HUES48 (cell line): Measurements from ENCODE around the gene YBEY.

Experiments
- H3K27ac ChIP-seq: one replicate; pipeline ENCODE4 v1.7.0; 2013; ENCODE audit warnings: low read depth, low read length, inconsistent platforms
- H3K27me3 ChIP-seq: 2 replicates; pipeline ENCODE4 v1.6.1; 2013; ENCODE audit warnings: mild to moderate bottlenecking, low read length; ENCODE audit not compliant: control insufficient read depth, insufficient read depth
- H3K36me3 ChIP-seq: 2 replicates; pipeline ENCODE4 v1.6.1; 2013; ENCODE audit warnings: low read length; ENCODE audit not compliant: control insufficient read depth, insufficient read depth
- H3K4me1 ChIP-seq: 2 replicates; pipeline ENCODE4 v1.6.1; 2013; ENCODE audit warnings: mild to moderate bottlenecking, low read length; ENCODE audit not compliant: control insufficient read depth, insufficient read depth
- H3K4me3 ChIP-seq: 2 replicates; pipeline ENCODE4 v1.5.1; 2013; ENCODE audit warnings: mild to moderate bottlenecking, low read depth, low read length
- H3K9ac ChIP-seq: 2 replicates; pipeline ENCODE4 v1.6.1; 2013; ENCODE audit warnings: mild to moderate bottlenecking, low read depth, low read length, moderate library complexity
- H3K9me3 ChIP-seq: 2 replicates; pipeline ENCODE4 v1.6.1; 2013; ENCODE audit warnings: low read length; ENCODE audit not compliant: control insufficient read depth, insufficient read depth

YBEY gene

DNA sequence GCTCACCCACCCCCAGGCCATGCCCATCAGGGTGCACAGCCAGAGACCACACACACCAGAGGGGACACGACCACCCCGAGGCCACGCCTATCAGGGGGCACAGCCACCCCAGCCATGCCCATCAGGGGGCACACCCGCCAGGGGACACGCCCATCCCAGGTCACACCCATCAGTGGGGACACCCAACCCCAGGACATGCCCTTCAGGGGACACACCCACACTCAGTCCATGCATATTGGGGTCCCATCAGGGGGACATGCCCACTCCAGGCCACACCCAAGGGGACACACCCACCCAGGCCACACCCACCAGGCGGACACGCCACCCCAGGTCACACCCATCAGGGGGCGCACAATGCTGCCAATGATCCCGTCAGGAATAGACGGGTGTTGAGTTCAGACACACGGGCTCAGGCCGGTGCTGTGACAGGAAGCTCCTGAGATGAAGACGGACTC lies 21.4 kb upstream of the YBEY start:
- H3K4me1 ChIP-seq = no peaks in the 10 kb centered on the region
- peaks cover 85% of the 10 kb centered on the region for H3K36me3 ChIP-seq
- no peaks in the 10 kb centered on the region for H3K27me3 ChIP-seq
- H3K9me3 ChIP-seq = no peaks in the 10 kb centered on the region
- H3K9ac ChIP-seq = no peak overlapping the region
- no peak overlapping the region for H3K27ac ChIP-seq
- no peak overlapping the region for H3K4me3 ChIP-seq

GRCh38 chr21:46265736-46266525 lies 20.2 kb upstream of the YBEY start:
- H3K4me1 ChIP-seq = no peaks in the 10 kb centered on the region
- H3K27me3 ChIP-seq = no peaks in the 10 kb centered on the region
- H3K4me3 ChIP-seq = no peak overlapping the region
- peaks cover 85% of the 10 kb centered on the region for H3K36me3 ChIP-seq
- no peak overlapping the region for H3K27ac ChIP-seq
- H3K9me3 ChIP-seq = no peaks in the 10 kb centered on the region
- H3K9ac ChIP-seq = no peak overlapping the region

GRCh38 chr21:46266946-46267345 lies 19.2 kb upstream of the YBEY start:
- no peak overlapping the region for H3K4me3 ChIP-seq
- H3K36me3 ChIP-seq = peaks cover 85% of the 10 kb centered on the region
- no peak overlapping the region for H3K27ac ChIP-seq
- no peaks in the 10 kb centered on the region for H3K27me3 ChIP-seq
- no peak overlapping the region for H3K9ac ChIP-seq
- no peaks in the 10 kb centered on the region for H3K4me1 ChIP-seq
- no peaks in the 10 kb centered on the region for H3K9me3 ChIP-seq

- H3K9ac ChIP-seq = no peak overlapping the region
- no peaks in the 10 kb centered on the region for H3K27me3 ChIP-seq
- peaks cover 92% of the 10 kb centered on the region for H3K36me3 ChIP-seq
- no peaks in the 10 kb centered on the region for H3K9me3 ChIP-seq
- H3K4me1 ChIP-seq = no peaks in the 10 kb centered on the region
- H3K4me3 ChIP-seq = no peak overlapping the region
- H3K27ac ChIP-seq = no peak overlapping the region
Measured at GRCh38 chr21:46268371-46268770, 17.8 kb upstream of the YBEY start.

- Histone ChIP-seq H3K9ac (no peak overlapping the region), H3K4me1 (no peaks in the 10 kb centered on the region), H3K36me3 (peaks cover 93% of the 10 kb centered on the region), H3K4me3 (no peak overlapping the region), H3K9me3 (no peaks in the 10 kb centered on the region), H3K27ac (no peak overlapping the region), H3K27me3 (no peaks in the 10 kb centered on the region)
Measured at GRCh38 chr21:46269466-46269865, 16.7 kb upstream of the YBEY start.

DNA sequence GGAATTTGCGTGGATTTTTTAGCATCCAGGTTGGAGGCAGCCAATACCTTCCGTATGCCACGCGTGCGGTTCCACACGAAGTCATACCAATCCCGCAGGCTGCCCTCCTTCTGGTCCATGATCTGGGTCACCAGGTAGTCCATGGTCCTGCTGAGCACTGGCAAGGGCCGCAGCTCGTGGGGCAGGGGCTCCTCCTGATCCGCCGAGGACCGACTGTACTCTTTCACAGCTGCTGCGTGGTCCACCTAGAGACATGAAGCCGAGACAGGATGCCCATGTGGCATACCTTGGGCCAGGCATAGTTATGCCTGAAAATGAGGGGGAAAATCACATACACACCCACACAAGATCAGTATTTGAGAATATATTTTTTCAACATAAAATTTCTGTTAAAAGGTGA lies 12.8 kb upstream of the YBEY start:
- Histone ChIP-seq H3K4me3 (no peak overlapping the region), H3K4me1 (no peaks in the 10 kb centered on the region), H3K27me3 (no peaks in the 10 kb centered on the region), H3K27ac (no peak overlapping the region), H3K9me3 (no peaks in the 10 kb centered on the region), H3K9ac (no peak overlapping the region), H3K36me3 (peaks cover 97% of the 10 kb centered on the region)

- peaks cover 95% of the 10 kb centered on the region for H3K36me3 ChIP-seq
- no peak overlapping the region for H3K4me3 ChIP-seq
- H3K27me3 ChIP-seq = no peaks in the 10 kb centered on the region
- no peak overlapping the region for H3K9ac ChIP-seq
- H3K9me3 ChIP-seq = no peaks in the 10 kb centered on the region
- no peak overlapping the region for H3K27ac ChIP-seq
- H3K4me1 ChIP-seq = no peaks in the 10 kb centered on the region
Measured at GRCh38 chr21:46274797-46275390, 11.2 kb upstream of the YBEY start.

GRCh38 chr21:46284077-46284644 lies 2.0 kb upstream of the YBEY start:
- Histone ChIP-seq H3K4me3 (peak overlapping the region; percentile 46; the same call in 1 of the 2 replicates), H3K9ac (no peak overlapping the region), H3K36me3 (peaks cover 47% of the 10 kb centered on the region), H3K4me1 (peaks cover 25% of the 10 kb centered on the region), H3K27ac (no peak overlapping the region), H3K27me3 (no peaks in the 10 kb centered on the region), H3K9me3 (no peaks in the 10 kb centered on the region)

- no peak overlapping the region for H3K9ac ChIP-seq
- H3K9me3 ChIP-seq = no peaks in the 10 kb centered on the region
- H3K4me3 ChIP-seq = peak overlapping the region; percentile 85
- H3K4me1 ChIP-seq = peaks cover 26% of the 10 kb centered on the region
- H3K27me3 ChIP-seq = no peaks in the 10 kb centered on the region
- H3K27ac ChIP-seq = no peak overlapping the region
- peaks cover 42% of the 10 kb centered on the region for H3K36me3 ChIP-seq
Measured at GRCh38 chr21:46284733-46285132, 1.4 kb upstream of the YBEY start.

DNA sequence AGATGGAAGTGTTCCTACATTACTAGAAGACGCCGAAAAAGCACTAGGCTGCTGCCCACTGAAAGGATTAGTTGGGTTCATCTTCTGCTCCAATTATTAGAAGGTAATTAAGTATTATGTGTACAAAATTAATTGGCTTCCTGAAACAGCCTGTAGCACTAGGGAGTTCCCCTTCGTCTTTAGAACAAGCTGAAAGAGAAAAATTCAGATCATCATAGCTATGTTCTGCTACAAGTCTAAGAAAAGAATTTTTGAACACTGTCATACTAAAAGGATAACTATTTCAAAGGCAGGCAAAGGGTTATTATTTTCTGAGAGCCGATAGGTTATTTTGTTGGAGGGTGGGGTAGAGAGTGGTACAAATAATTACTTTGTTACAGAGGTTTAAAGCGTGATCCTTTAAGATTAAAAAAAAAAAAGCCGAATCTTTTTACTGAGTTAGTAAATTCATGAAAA lies 908 bp upstream of the YBEY start, which contains the start of gene MCM3AP:
Gene MCM3AP, minus strand, starts transcription at position 406 of the 456 bp plus-strand sequence. Its CDS starts 325 bp downstream, at position 81.
- Histone ChIP-seq H3K4me1 (peaks cover 26% of the 10 kb centered on the region), H3K9me3 (no peaks in the 10 kb centered on the region), H3K27ac (peak within 1 kb of the TSS; percentile 98), H3K4me3 (peak within 1 kb of the TSS; percentile 85), H3K27me3 (no peaks in the 10 kb centered on the region), H3K36me3 (peaks cover 37% of the 10 kb centered on the region), H3K9ac (peak within 1 kb of the TSS; percentile 80)

GRCh38 chr21:46286648-46287002 lies 483 bp downstream of the YBEY start:
- H3K36me3 ChIP-seq = peaks cover 31% of the 10 kb centered on the region
- peak overlapping the region; percentile 85 for H3K4me3 ChIP-seq
- no peaks in the 10 kb centered on the region for H3K27me3 ChIP-seq
- peak overlapping the region; percentile 71 for H3K9ac ChIP-seq
- H3K9me3 ChIP-seq = no peaks in the 10 kb centered on the region
- peaks cover 26% of the 10 kb centered on the region for H3K4me1 ChIP-seq
- H3K27ac ChIP-seq = peak overlapping the region; percentile 98
